ENCODE data around the gene PLCL1.

GRCh38 chr2:198040835-198041234 is 236.4 kb downstream of the PLCL1 start:
- TF ChIP-seq POLR2A (IDR thresholded peaks at IDR 0.05) = no peak
- TF ChIP-seq, protein P1, sequence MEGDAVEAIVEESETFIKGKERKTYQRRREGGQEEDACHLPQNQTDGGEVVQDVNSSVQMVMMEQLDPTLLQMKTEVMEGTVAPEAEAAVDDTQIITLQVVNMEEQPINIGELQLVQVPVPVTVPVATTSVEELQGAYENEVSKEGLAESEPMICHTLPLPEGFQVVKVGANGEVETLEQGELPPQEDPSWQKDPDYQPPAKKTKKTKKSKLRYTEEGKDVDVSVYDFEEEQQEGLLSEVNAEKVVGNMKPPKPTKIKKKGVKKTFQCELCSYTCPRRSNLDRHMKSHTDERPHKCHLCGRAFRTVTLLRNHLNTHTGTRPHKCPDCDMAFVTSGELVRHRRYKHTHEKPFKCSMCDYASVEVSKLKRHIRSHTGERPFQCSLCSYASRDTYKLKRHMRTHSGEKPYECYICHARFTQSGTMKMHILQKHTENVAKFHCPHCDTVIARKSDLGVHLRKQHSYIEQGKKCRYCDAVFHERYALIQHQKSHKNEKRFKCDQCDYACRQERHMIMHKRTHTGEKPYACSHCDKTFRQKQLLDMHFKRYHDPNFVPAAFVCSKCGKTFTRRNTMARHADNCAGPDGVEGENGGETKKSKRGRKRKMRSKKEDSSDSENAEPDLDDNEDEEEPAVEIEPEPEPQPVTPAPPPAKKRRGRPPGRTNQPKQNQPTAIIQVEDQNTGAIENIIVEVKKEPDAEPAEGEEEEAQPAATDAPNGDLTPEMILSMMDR (IDR thresholded peaks at IDR 0.05) = no peak
